ENCODE results near the gene UBE2R2.
"Not testable (repeated sequence)": the region's sequence is repeated elsewhere in the genome, so short reads cannot be mapped to it uniquely, and the experiment has no call there.

Gene UBE2R2

DNA sequence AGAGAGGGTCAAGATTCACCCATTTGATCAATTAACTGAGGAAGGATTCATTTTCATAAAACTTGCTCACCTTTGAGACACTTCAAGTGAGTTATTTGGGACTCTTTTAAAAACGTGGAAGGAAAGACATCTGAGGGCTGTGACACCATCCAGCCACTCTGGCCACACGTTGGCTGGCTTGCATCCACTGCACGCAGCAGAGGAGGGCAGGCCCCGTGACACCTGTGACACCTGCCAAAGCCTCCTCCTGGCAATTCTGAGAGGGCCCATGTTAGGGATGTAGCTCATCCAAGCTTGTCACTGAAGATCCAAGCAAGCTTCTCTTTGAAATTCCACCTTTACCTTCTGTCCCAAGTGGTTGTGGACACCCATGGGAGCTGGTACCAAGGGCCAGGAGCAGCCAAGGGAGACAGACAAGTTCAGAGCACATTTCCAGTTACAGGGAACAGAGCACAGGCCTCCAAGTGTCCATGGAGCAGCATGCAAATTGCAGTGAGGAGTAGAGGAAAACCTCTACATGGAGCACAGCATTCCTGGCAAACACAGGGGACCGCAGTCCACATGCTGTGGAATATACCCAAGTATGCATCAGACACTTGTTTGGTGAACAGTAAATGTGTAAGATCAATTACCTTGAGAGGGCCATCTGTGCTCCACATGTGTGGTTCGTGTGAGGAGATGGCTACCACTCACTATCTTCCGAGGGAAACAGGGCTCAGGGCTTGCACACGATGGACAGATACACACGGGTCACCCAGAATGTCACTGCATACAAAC is 16.8 kb upstream of the UBE2R2 start:
- DNase-seq: no peak

DNA sequence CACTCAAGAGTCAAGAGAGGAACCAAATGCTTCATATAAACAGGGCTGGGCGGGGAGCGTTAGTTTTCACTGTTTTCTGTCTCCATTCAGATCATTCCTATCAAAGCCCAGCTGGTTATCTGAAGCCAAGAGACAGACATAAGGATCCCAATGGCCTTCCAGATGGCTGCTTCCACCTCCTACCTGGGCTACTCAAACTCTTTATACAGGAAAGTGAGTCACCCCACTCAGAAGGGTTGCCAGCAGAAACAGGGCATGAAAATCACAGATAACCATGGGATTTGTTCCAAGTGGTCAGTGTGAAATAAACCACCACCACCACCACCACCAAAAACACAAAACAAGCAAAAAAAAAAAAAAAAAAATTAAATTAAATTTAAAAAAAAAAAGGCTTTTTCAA is 16.1 kb upstream of the UBE2R2 start:
- no peak for DNase-seq

GRCh38 chr9:33801943-33802500 is 14.9 kb upstream of the UBE2R2 start:
- DNase-seq: not testable (repeated sequence)

- not testable (repeated sequence) for DNase-seq
Measured at GRCh38 chr9:33804196-33804595, 12.8 kb upstream of the UBE2R2 start.

DNA sequence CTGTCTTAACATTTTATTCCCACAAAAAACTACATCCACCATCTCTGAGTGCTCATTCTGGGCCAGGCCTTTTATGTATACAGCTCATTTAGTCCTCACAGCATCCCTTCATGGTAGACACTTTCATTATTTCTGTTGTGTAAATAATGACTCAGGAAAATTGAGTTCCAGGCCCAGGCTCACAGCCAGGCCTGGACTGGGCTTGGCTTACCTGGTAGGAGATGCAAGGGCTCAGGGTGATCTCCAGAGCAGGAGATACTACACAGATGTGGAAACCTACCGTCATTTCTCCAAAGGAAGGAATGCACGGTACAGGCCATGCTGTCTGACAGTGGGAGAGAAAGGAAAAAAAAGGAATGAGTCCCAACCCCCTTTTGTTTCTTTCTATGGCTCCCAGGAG is 9.8 kb upstream of the UBE2R2 start:
- not testable (repeated sequence) for DNase-seq

DNA sequence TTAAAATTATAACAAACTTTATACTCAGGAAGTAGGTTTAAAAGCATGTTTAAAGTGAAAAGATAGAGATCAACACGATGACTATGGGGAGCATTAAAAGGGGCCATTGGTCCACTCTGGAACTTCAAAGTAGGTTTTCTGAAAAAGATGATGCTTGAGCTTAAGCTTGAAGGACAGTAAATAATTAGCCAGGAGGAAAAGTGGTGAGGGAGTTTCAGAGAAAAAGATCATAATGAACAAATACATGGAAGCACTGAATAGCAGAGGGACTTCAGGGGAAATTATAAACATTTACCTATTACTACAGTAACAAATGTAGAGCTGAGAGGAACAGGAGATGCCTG is 8.0 kb upstream of the UBE2R2 start:
- DNase-seq: not testable (repeated sequence)

GRCh38 chr9:33809506-33809905 is 7.5 kb upstream of the UBE2R2 start:
- DNase-seq: no peak

- no peak for DNase-seq
Measured at GRCh38 chr9:33813712-33814641, 3.0 kb upstream of the UBE2R2 start.

- DNase-seq: no peak
Measured at GRCh38 chr9:33815781-33816180, 1.2 kb upstream of the UBE2R2 start.

GRCh38 chr9:33817327-33818166 is 587 bp downstream of the UBE2R2 start:
- peak; percentile 44 for DNase-seq

- no peak for DNase-seq
Measured at GRCh38 chr9:33818167-33818846, 1.3 kb downstream of the UBE2R2 start.

- no peak for DNase-seq
Measured at GRCh38 chr9:33818847-33819500, 2.0 kb downstream of the UBE2R2 start.

- DNase-seq: no peak
Measured at GRCh38 chr9:33820231-33820745, 3.3 kb downstream of the UBE2R2 start.

DNA sequence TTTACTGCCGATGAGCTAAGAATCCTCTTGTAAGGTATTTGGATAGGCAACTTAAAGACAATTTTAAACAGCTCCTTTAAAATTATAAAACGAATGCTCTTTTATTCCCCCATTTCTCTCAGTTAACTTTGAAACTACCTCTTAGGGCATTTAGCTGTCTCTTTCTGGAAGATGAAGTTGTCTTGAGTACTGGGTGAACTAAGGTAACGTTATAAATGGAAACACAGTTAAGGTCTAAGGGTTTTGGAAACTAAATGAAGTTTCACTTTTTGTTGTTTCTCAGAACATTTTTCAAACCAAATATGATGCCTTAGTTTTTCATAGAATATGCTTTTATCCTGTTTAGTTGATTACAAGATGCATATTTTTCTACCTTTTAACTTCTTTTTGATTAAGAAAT is 6.8 kb downstream of the UBE2R2 start:
- DNase-seq: no peak

DNA sequence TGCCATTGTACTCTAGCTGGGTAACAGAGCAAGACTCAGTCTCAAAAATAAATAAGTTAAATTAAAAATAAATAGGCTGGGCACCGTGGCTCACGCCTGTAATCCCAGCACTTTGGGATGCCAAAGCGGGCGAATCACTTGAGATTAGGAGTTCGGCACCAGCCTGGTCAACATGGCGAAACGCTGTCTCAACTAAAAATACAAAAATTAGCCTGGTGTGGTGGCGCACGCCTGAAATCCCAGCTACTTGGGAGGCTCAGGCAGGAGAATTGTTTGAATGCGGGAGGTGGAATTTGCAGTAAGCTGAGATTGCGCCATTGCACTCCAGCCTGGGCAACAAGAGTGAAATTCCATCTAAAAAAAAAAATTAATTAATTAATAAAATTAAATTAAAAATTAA is 10.3 kb downstream of the UBE2R2 start:
- DNase-seq: not testable (repeated sequence)

GRCh38 chr9:33829641-33830230 is 12.8 kb downstream of the UBE2R2 start:
- not testable (repeated sequence) for DNase-seq

GRCh38 chr9:33835625-33836260 is 18.8 kb downstream of the UBE2R2 start:
- DNase-seq: no peak

DNA sequence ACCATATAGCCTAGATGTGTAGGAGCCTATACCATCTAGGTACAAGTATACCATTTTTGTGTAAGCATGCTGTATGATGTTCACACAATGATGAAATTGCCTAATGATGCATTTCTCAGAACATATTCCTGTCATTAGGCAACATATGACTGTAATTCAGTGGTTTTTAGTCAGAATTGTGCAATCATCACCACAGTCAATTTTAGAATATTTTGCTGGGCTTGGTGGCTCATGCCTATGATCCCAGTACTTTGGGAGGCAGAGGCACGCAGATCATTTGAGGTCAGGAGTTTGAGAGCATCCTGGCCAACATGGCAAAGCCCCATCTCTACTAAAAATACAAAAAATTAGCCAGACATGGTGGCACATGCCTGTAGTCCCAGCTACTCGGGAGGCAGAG is 19.3 kb downstream of the UBE2R2 start:
- DNase-seq: not testable (repeated sequence)

- DNase-seq: no peak
Measured at GRCh38 chr9:33837138-33837537, 20.2 kb downstream of the UBE2R2 start.

GRCh38 chr9:33840381-33840780 is 23.4 kb downstream of the UBE2R2 start:
- no peak for DNase-seq
